HepG2 (cell line): ENCODE measurements around the gene ATRX. TPM values are rescaled to one million over a fixed set of nuclear protein-coding genes. Genes with fewer than 3 reads are reported as not detected.

Experiments
- ATAC-seq: fragments of 200-7000 bp; cut with Tn5 transposase; 3 replicates; pipeline ENCODE4 v1.9.1; 2020; ENCODE audit warnings: mild to moderate bottlenecking, moderate library complexity
- BruUV-seq: library from RNA; stranded (reverse); fragments of 400-500 nt; replicated peaks from 2 replicates; lab custom pipeline; 2021; lab: Mats Ljungman, UMichigan
- CTCF ChIA-PET: fragments of 300-600 bp; formaldehyde crosslinking; extraction: SDS; loops from one replicate; lab custom pipeline; 2021; ENCODE audit warnings: low total read pairs, inconsistent platforms, low intra/inter-chr PET ratio; lab: Yijun Ruan, JAX
- POLR2A ChIA-PET: fragments of 350-600 bp; sonication (Branson Sonifier 250); formaldehyde crosslinking; loops from one replicate; lab custom pipeline; 2020; ENCODE audit warnings: antibody characterized with exemption, inconsistent platforms; lab: Yijun Ruan, JAX
- DNase-seq: peaks from one replicate; pipeline ENCODE4 v3.0.0-alpha.2; 2015; ENCODE audit warnings: low spot score
- FAIRE-seq: peaks from 3 replicates; lab custom pipeline; 2011; peaks lifted over from hg19 to GRCh38; lab: Jason Lieb, UNC
- H2AFZ ChIP-seq: one replicate; pipeline ENCODE4 v1.6.1; 2011; ENCODE audit warnings: low read length, inconsistent platforms
- H3K27ac ChIP-seq: fragments of 300-600 bp; 3 replicates; pipeline ENCODE4 v1.8.0; 2011; ENCODE audit warnings: mixed run types, mild to moderate bottlenecking, mixed read lengths, low read length, inconsistent platforms; ENCODE audit not compliant: insufficient read depth; ENCODE audit errors: extremely low read length
- H3K27me3 ChIP-seq, 2 experiments: fragments of 200-600 bp in 1 of 2; 2 replicates in 1 of 2; 3 replicates in 1 of 2; pipeline versions ENCODE4 v1.6.0 to v1.8.0; 2011; ENCODE audit warnings: low read length in 2 of 2, mild to moderate bottlenecking in 2 of 2, moderate library complexity in 2 of 2, inconsistent platforms in 1 of 2; ENCODE audit not compliant: insufficient read depth in 2 of 2, control insufficient read depth in 1 of 2
- H3K36me3 ChIP-seq, 2 experiments: fragments of 200-600 bp in 1 of 2; replicated peaks in 1 of 2; 2 replicates in 1 of 2; 3 replicates in 1 of 2; pipeline versions ENCODE4 v1.5.1 to v1.8.0; 2011; ENCODE audit warnings: low read length in 2 of 2, inconsistent platforms in 1 of 2; ENCODE audit not compliant: insufficient read depth in 2 of 2, control insufficient read depth in 1 of 2
- H3K4me1 ChIP-seq: 2 replicates; pipeline ENCODE4 v1.5.1; 2012; ENCODE audit warnings: low read length, inconsistent platforms; ENCODE audit not compliant: insufficient read depth
- H3K4me2 ChIP-seq: 2 replicates; pipeline ENCODE4 v1.6.0; 2011; ENCODE audit warnings: low read depth, low read length, inconsistent platforms
- H3K4me3 ChIP-seq, 3 experiments: fragments of 200-600 bp in 1 of 3; sonication (generic), shearing (Covaris generic) in 1 of 3; replicated peaks in 1 of 3; 2 replicates each; pipeline ENCODE4 v1.5.1; 2011 to 2016; ENCODE audit warnings: low read length in 3 of 3, inconsistent platforms in 2 of 3, low read depth in 2 of 3, mild to moderate bottlenecking in 2 of 3, control low read depth in 1 of 3, mixed read lengths in 1 of 3; ENCODE audit not compliant: insufficient read depth in 1 of 3
- H3K79me2 ChIP-seq: one replicate; pipeline ENCODE4 v1.6.1; 2011; ENCODE audit warnings: low read length, inconsistent platforms; ENCODE audit not compliant: insufficient read depth
- H3K9ac ChIP-seq: 2 replicates; pipeline ENCODE4 v1.6.0; 2011; ENCODE audit warnings: mild to moderate bottlenecking, low read depth, low read length, inconsistent platforms; ENCODE audit not compliant: insufficient read depth
- H3K9me3 ChIP-seq: 2 replicates; pipeline ENCODE4 v1.5.1; 2012; ENCODE audit warnings: mild to moderate bottlenecking, low read length
- H4K20me1 ChIP-seq: 2 replicates; pipeline ENCODE4 v1.6.0; 2011; ENCODE audit warnings: inconsistent platforms, mild to moderate bottlenecking, low read length, moderate library complexity; ENCODE audit not compliant: insufficient read depth
- KAT8 ChIP-seq: IDR thresholded peaks from 2 replicates; pipeline ENCODE4 v1.6.1; 2016; ENCODE audit warnings: missing genetic modification reagents, missing compliant biosample characterization
- MAFF ChIP-seq: IDR thresholded peaks from 2 replicates; pipeline ENCODE4 v1.6.1; 2011; ENCODE audit warnings: low read depth, low read length, improper control_type of control experiment
- MAFK ChIP-seq, 2 experiments: IDR thresholded peaks in 1 of 2; conservative IDR thresholded peaks in 1 of 2; 2 replicates each; pipeline ENCODE4 v1.6.1; 2011; ENCODE audit warnings: improper control_type of control experiment in 2 of 2, low read length in 2 of 2
- NKX3-1 ChIP-seq: sonication (generic); formaldehyde crosslinking; IDR thresholded peaks from 2 replicates; pipeline ENCODE4 v1.5.0; 2020; ENCODE audit warnings: missing genetic modification reagents
- SNRNP70 ChIP-seq: fragments of 200-400 bp; formaldehyde crosslinking; IDR thresholded peaks from 2 replicates; pipeline ENCODE4 v1.6.1; 2017; ENCODE audit warnings: mild to moderate bottlenecking, low read depth, low read length, moderate library complexity
- STAT5B ChIP-seq: sonication (generic); formaldehyde crosslinking; IDR thresholded peaks from 2 replicates; pipeline ENCODE4 v1.4.0; 2020; ENCODE audit warnings: missing genetic modification reagents
- TCF7 ChIP-seq: sonication (generic); IDR thresholded peaks from 2 replicates; pipeline ENCODE4 v1.6.1; 2016; ENCODE audit warnings: antibody characterized with exemption, low read depth
- TOPORS ChIP-seq: sonication (generic); formaldehyde crosslinking; IDR thresholded peaks from 2 replicates; pipeline ENCODE4 v1.8.0; 2023; ENCODE audit warnings: mild to moderate bottlenecking, missing genetic modification reagents
- ZFP36L2 ChIP-seq: sonication (generic); formaldehyde crosslinking; IDR thresholded peaks from 2 replicates; pipeline ENCODE4 v1.4.0; 2020; ENCODE audit warnings: missing genetic modification reagents
- ZNF432 ChIP-seq: sonication (generic); formaldehyde crosslinking; IDR thresholded peaks from 2 replicates; pipeline ENCODE4 v1.5.0; 2020; ENCODE audit warnings: missing genetic modification reagents, mild to moderate bottlenecking, borderline replicate concordance
- ZNF615 ChIP-seq: sonication (generic); formaldehyde crosslinking; IDR thresholded peaks from 2 replicates; pipeline ENCODE4 v1.5.0; 2020; ENCODE audit warnings: mild to moderate bottlenecking, missing genetic modification reagents, borderline replicate concordance
- WGBS: methylation state at CpG from one replicate; pipeline ENCODE4 v1.1.6; 2017; ENCODE audit warnings: low lambda C conversion rate; 5-methylcytosine and 5-hydroxymethylcytosine counted together
- in situ Hi-C: cut with HindIII; loops from 2 replicates; pipeline ENCODE4 v1.10.0; 2017; ENCODE audit warnings: low pct_unique_long_range_greater_than_20kb; ENCODE audit not compliant: extremely low pct_ligation_motif_present
- intact Hi-C: fragments of 100-400 bp; cut with micrococcal nuclease; formaldehyde crosslinking; loops from one replicate; pipeline ENCODE4 v1.10.0; 2022; ENCODE audit not compliant: unreplicated experiment
- polyA plus RNA-seq, 8 experiments: library from polyadenylated mRNA; depleted of rRNA in 3 of 8; stranded (reverse) in 7 of 8; unstranded in 1 of 8; fragments of >200 nt; fragmentation: Illumina TruSeq in 4 of 8; extraction: Trizol in 4 of 8; gene quantifications; 2 replicates each; pipeline versions ENCODE4 v1.2.1 to v1.2.3, GENCODE V29; 2011 to 2016; ENCODE audit warnings: low read depth in 4 of 8, missing spikeins in 1 of 8, mixed read lengths in 1 of 8; ENCODE audit not compliant: insufficient read depth in 1 of 8
- total RNA-seq, 5 experiments: library from RNA; depleted of rRNA; stranded (reverse); fragments of >200 nt; fragmentation: Illumina TruSeq; extraction: Trizol; gene quantifications; 2 replicates each; pipeline ENCODE4 v1.2.3, GENCODE V29; 2016; ENCODE audit warnings: low read depth in 1 of 5
- TF ChIP-seq, protein P1 (sequence below): sonication (generic); formaldehyde crosslinking; IDR thresholded peaks from 2 replicates; pipeline ENCODE4 v1.8.1; 2023; ENCODE audit warnings: mild to moderate bottlenecking, inconsistent platforms, moderate library complexity, missing genetic modification reagents, borderline replicate concordance
- TF ChIP-seq, protein P2 (sequence below): sonication (generic); formaldehyde crosslinking; IDR thresholded peaks from 2 replicates; pipeline ENCODE4 v1.4.0; 2020; ENCODE audit warnings: missing genetic modification reagents, borderline replicate concordance
- TF ChIP-seq, protein P3 (sequence below): sonication (generic); formaldehyde crosslinking; IDR thresholded peaks from 2 replicates; pipeline ENCODE4 v1.9.0; 2021; ENCODE audit warnings: missing genetic modification reagents, borderline replicate concordance

Gene ATRX
- total and polyA plus RNA-seq, 2 of the 13 experiments (the other 11 are each of a cell fraction or from before 2014, with no cell fraction given), result 26.1 to 44.5 TPM

DNA sequence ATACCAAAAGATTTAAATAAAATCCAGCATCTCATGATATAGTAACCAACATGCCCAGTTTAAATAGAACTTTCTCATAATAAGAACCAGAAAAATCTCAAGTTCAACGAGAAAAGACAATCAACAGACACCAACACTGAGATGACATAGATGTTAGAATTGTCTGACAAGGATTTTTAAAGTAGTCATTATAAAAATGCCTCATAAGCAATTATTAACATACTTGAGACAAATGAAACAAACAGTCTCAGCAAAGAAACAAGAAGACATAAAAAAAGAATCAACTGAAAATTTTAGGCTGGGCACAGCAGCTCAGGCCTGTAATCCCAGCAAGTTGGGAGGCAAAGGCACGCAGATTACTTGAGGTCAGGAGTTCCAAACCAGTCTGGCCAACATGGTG is 220.7 kb downstream of the ATRX start:
- ChIA-PET POLR2A (no interaction called here), CTCF (no interaction called here)
- no peaks in the 10 kb centered on the region for H3K27me3 ChIP-seq
- no peaks in the 10 kb centered on the region for H4K20me1 ChIP-seq
- no peaks in the 10 kb centered on the region for H3K36me3 ChIP-seq
- FAIRE-seq (peak; percentile 21), ATAC-seq (no peak), DNase-seq (no peak)
- intact Hi-C loops (no loop called here), in situ Hi-C loops (no loop called here)
- H3K79me2 ChIP-seq, result no peaks in the 10 kb centered on the region
- no peak overlapping the region for H3K4me3 ChIP-seq
- TF ChIP-seq MAFF (peak; percentile 70), MAFK (conservative IDR thresholded peaks at IDR 0.05 in 1 of 2, IDR thresholded peaks at IDR 0.05 in 1 of 2; ENCODE audit: low read length in 2 of 2) (peak; percentile 53 to 83), KAT8 (CRISPR knock-in tag) (no peak)
- no peak overlapping the region for H3K27ac ChIP-seq
- 96% methylated on average over 2 of the region's 2 CpGs for WGBS
- H3K4me1 ChIP-seq, result no peaks in the 10 kb centered on the region
- H3K9ac ChIP-seq, result no peak overlapping the region
- H3K4me2 ChIP-seq, result no peak overlapping the region
- H3K9me3 ChIP-seq, result no peaks in the 10 kb centered on the region
- BruUV-seq, result no TSS peak
- no peak overlapping the region for H2AFZ ChIP-seq

DNA sequence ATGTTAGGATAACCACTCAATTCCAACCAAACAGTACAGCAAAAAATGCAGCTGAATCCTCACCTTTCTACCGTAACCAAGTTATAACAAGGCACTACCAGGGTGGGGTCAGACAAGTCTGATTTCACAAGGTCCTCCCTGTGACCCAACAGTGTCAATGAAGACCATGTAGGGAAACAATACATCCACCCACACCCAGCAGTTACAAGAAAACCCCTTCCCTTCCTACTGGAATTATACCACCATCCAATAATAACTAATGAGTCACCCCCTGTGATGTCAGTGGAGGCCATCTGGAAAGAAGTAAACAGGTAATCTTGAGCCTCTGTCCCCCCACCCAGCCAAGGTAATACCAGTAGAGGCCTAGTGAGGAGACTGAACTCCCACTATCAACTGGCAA is 221.2 kb downstream of the ATRX start:
- FAIRE-seq (no peak), ATAC-seq (no peak), DNase-seq (no peak)
- Histone ChIP-seq H3K9ac (no peak overlapping the region), H3K9me3 (no peaks in the 10 kb centered on the region), H3K27me3 (no peaks in the 10 kb centered on the region), H3K4me3 (no peak overlapping the region), H4K20me1 (no peaks in the 10 kb centered on the region), H3K27ac (no peak overlapping the region), H3K4me2 (no peak overlapping the region), H3K79me2 (no peaks in the 10 kb centered on the region), H3K4me1 (no peaks in the 10 kb centered on the region), H3K36me3 (no peaks in the 10 kb centered on the region), H2AFZ (no peak overlapping the region)
- CTCF ChIA-PET, result no interaction called here
- BruUV-seq, result no TSS peak
- TF ChIP-seq TOPORS (CRISPR knock-in tag) (no peak), SNRNP70 (no peak), ZNF432 (no peak), TCF7 (no peak), STAT5B (CRISPR knock-in tag) (no peak), ZFP36L2 (CRISPR knock-in tag) (no peak), NKX3-1 (CRISPR knock-in tag) (no peak), ZNF615 (CRISPR knock-in tag) (no peak)
- TF ChIP-seq, protein P1, sequence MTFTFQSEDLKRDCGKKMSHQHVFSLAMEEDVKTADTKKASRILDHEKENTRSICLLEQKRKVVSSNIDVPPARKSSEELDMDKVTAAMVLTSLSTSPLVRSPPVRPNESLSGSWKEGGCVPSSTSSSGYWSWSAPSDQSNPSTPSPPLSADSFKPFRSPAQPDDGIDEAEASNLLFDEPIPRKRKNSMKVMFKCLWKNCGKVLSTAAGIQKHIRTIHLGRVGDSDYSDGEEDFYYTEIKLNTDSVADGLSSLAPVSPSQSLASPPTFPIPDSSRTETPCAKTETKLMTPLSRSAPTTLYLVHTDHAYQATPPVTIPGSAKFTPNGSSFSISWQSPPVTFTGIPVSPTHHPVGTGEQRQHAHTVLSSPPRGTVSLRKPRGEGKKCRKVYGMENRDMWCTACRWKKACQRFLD, result no peak
- TF ChIP-seq, protein P2, sequence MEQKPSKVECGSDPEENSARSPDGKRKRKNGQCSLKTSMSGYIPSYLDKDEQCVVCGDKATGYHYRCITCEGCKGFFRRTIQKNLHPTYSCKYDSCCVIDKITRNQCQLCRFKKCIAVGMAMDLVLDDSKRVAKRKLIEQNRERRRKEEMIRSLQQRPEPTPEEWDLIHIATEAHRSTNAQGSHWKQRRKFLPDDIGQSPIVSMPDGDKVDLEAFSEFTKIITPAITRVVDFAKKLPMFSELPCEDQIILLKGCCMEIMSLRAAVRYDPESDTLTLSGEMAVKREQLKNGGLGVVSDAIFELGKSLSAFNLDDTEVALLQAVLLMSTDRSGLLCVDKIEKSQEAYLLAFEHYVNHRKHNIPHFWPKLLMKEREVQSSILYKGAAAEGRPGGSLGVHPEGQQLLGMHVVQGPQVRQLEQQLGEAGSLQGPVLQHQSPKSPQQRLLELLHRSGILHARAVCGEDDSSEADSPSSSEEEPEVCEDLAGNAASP (CRISPR knock-in tag), result no peak
- TF ChIP-seq, protein P3, sequence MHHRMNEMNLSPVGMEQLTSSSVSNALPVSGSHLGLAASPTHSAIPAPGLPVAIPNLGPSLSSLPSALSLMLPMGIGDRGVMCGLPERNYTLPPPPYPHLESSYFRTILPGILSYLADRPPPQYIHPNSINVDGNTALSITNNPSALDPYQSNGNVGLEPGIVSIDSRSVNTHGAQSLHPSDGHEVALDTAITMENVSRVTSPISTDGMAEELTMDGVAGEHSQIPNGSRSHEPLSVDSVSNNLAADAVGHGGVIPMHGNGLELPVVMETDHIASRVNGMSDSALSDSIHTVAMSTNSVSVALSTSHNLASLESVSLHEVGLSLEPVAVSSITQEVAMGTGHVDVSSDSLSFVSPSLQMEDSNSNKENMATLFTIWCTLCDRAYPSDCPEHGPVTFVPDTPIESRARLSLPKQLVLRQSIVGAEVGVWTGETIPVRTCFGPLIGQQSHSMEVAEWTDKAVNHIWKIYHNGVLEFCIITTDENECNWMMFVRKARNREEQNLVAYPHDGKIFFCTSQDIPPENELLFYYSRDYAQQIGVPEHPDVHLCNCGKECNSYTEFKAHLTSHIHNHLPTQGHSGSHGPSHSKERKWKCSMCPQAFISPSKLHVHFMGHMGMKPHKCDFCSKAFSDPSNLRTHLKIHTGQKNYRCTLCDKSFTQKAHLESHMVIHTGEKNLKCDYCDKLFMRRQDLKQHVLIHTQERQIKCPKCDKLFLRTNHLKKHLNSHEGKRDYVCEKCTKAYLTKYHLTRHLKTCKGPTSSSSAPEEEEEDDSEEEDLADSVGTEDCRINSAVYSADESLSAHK, result no peak
- no CpG with 5 or more reads among the region's 1 CpG for WGBS
- POLR2A ChIA-PET, result no interaction called here
- in situ Hi-C loops (no loop called here), intact Hi-C loops (no loop called here)
